LNCaP clone FGC (cell line): ENCODE results near the gene FOXP4.

Experiments used
- DNase-seq: peaks from one replicate; pipeline ENCODE4 v3.0.0-alpha.2; 2011; ENCODE audit warnings: low read depth
- H3K4me3 ChIP-seq: 2 replicates; pipeline ENCODE4 v1.5.1; 2011; ENCODE audit warnings: mild to moderate bottlenecking, low read depth, low read length, control low read depth
- CTCF ChIP-seq: IDR thresholded peaks from 2 replicates; pipeline ENCODE4 v1.5.1; 2012; ENCODE audit warnings: mild to moderate bottlenecking; ENCODE audit not compliant: control insufficient read depth, insufficient read depth; ENCODE audit errors: extremely low read depth

FOXP4 gene

GRCh38 chr6:41559655-41560427, 13.7 kb downstream of the FOXP4 start:
- no peak for DNase-seq
- no peak overlapping the region for H3K4me3 ChIP-seq
- TF ChIP-seq CTCF = no peak

DNA sequence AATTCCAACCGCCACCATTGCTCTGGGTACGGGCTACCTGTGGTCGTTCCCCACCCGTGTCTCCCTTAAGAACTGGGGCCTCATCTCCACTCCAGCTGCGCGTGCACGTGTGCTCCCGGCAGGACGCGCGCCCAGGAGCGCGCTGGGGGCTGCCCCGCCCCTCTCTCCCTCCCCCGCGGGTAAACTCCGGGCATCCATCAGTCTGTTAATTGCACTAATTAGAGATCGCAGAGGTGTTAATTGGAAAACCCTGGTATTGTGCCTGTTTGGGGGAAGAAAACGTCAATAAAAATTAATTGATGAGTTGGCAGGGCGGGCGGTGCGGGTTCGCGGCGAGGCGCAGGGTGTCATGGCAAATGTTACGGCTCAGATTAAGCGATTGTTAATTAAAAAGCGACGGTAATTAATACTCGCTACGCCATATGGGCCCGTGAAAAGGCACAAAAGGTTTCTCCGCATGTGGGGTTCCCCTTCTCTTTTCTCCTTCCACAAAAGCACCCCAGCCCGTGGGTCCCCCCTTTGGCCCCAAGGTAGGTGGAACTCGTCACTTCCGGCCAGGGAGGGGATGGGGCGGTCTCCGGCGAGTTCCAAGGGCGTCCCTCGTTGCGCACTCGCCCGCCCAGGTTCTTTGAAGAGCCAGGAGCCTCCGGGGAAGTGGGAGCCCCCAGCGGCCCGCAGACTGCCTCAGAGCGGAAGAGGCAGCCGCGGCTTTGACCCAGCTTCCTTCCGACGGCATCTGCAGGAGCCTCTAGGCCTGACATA, 14.4 kb downstream of the FOXP4 start:
- H3K4me3 ChIP-seq = no peak overlapping the region
- no peak for DNase-seq
- no peak for TF ChIP-seq CTCF

DNA sequence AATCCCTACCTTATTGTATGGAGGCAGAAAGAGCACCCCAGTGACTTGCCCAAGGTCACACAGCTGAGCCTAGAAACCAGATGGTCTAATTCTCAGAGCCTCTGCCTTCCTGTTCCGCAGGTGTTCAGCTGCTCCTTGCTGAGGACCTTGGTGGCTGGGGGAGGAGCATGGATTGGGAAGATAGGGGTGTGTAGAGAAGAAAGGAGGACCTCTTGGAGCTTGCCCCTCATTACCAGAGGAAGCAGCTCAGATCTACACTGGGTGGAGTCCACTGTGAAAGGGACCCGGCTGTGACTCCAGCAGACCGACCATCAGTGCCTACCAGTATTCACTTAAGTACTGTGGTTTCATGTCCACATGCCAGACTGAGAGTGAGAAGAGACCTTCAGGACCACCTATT, 15.2 kb downstream of the FOXP4 start:
- TF ChIP-seq CTCF = no peak
- no peak overlapping the region for H3K4me3 ChIP-seq
- no peak for DNase-seq

DNA sequence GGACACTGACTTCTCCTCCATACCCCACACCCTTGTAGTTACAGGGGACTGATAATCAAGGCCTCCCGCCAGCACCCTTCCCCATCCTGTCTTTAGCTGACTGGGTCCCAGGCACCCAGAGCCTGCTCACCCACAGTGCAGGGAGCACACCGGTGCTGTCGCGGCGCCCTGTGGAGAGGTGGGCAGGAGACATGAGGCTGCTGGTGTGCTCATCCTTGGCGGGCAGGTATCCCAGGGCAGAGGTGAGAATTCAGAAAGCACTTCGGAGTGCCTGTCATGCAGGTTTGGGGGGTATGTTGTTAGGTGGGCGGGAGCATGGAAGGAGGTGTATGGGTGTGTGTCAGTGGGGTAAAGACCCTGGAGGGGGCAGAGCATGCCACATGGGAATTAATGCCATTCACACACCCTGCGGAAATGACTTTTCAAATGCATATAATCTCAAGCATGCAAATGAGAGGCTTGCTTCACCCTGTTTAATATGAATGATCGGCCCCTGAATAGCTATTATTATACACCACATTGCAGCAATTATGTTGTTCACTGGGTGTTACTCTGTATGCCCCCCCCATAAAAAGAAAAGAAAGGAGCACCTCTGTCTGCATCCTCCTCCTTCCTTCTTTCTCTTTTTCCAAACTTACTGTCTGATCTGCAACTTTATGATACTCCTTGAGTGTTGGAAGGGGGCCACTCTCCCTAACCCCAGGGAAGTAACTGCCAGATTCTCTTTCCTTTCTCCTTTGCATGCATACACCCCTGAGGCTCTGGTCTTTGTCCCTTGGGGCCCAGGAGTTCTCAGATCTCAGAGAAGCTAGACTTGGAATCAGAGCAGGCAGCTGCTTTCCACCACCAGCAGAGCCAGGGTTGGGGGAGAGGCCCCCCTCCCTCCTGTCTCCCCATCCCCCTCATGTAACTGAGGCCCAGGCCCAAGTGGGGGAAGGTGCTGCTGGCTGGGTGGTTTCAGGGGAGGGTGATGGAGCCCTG, 16.0 kb downstream of the FOXP4 start:
- DNase-seq = no peak
- no peak overlapping the region for H3K4me3 ChIP-seq
- no peak for TF ChIP-seq CTCF

DNA sequence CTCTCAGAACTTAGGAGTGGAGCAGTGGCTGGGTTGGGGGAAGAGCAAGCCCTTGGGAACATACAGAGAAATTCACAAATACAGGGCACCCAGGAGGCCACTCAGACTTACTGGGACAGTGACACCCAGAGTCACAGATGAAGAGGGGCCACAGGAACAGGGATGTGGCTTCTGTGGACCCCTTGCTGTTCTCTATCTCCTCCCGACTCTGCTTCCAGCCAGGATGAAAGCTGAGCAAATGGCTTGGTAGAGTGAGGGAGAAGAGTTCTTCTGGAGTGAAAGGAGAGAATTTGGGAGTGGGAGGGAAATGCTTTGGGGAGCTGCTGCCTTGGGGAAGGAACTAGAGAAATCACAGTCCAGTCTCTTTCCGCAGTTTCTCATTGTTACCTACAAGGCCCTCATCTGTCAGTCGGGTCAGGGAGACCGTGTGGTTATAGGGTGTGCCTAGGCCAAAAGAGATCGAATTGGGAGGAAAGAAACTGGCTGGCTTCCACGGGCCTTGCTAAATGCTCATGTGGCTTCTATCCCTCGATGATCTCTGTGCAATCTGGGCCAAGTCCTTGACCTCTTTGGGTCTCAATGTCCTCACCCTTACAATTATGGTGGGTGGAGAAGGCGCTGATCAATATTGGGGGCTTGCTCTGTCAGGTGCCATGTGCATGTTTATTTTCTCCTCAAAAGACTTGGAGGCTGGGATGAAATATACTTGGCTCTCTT, 17.0 kb downstream of the FOXP4 start:
- TF ChIP-seq CTCF = no peak
- DNase-seq = no peak
- H3K4me3 ChIP-seq = no peak overlapping the region
